A673 (cell line): Measurements from ENCODE around the gene KLHL14. TPM values are rescaled to one million over a fixed set of nuclear protein-coding genes. Genes with fewer than 3 reads are reported as not detected.

Experiments used
- BruUV-seq: library from RNA; stranded (reverse); fragments of 400-500 nt; replicated peaks from 2 replicates; lab custom pipeline; 2021; lab: Mats Ljungman, UMichigan
- CTCF ChIA-PET: fragments of 300-600 bp; sonication (Branson Sonifier 250); formaldehyde crosslinking; loops from one replicate; lab custom pipeline; 2022; ENCODE audit warnings: antibody characterized with exemption; lab: Charles Lee
- POLR2A ChIA-PET: fragments of 300-600 bp; sonication (Branson Sonifier 250); formaldehyde crosslinking; loops from one replicate; lab custom pipeline; 2022; ENCODE audit warnings: antibody characterized with exemption; ENCODE audit not compliant: low non-redundant PET; lab: Charles Lee
- DNase-seq: peaks from one replicate; pipeline ENCODE4 v3.0.0-alpha.2; 2015; ENCODE audit warnings: low spot score
- H3K27ac ChIP-seq: fragments of 200-600 bp; sonication (generic); 2 replicates; pipeline ENCODE4 v1.5.1; 2016; ENCODE audit warnings: mixed run types, low read depth, mild to moderate bottlenecking, mixed read lengths, antibody characterized with exemption, low read length; ENCODE audit not compliant: poor library complexity, severe bottlenecking
- H3K27me3 ChIP-seq: fragments of 200-600 bp; sonication (generic); replicated peaks from 2 replicates; pipeline ENCODE4 v1.6.1; 2017; ENCODE audit warnings: mixed run types, low read depth, mild to moderate bottlenecking, mixed read lengths, antibody characterized with exemption, low read length; ENCODE audit not compliant: insufficient read depth, poor library complexity
- H3K36me3 ChIP-seq: fragments of 200-600 bp; sonication (generic); 2 replicates; pipeline ENCODE4 v1.6.1; 2016; ENCODE audit warnings: mixed run types, mild to moderate bottlenecking, mixed read lengths, antibody characterized with exemption, low read length; ENCODE audit not compliant: insufficient read depth, poor library complexity, severe bottlenecking
- H3K4me1 ChIP-seq: fragments of 200-600 bp; sonication (generic); 2 replicates; pipeline ENCODE4 v1.6.1; 2017; ENCODE audit warnings: mixed run types, mild to moderate bottlenecking, mixed read lengths, antibody characterized with exemption, low read length; ENCODE audit not compliant: insufficient read depth, poor library complexity, severe bottlenecking
- H3K4me3 ChIP-seq: fragments of 200-600 bp; sonication (generic); 2 replicates; pipeline ENCODE4 v1.5.1; 2016; ENCODE audit warnings: low read depth, mixed run types, mild to moderate bottlenecking, mixed read lengths, low read length; ENCODE audit not compliant: poor library complexity, severe bottlenecking
- H3K9me3 ChIP-seq: fragments of 200-600 bp; sonication (generic); 2 replicates; pipeline ENCODE4 v1.6.1; 2016; ENCODE audit warnings: mixed run types, low read depth, mild to moderate bottlenecking, mixed read lengths, antibody characterized with exemption, low read length; ENCODE audit not compliant: poor library complexity, severe bottlenecking
- EZH2 ChIP-seq: fragments of 200-600 bp; sonication (generic); IDR thresholded peaks from 2 replicates; pipeline ENCODE4 v1.6.1; 2017; ENCODE audit warnings: borderline replicate concordance, low read depth, mild to moderate bottlenecking, mixed read lengths, antibody characterized with exemption, low read length; ENCODE audit not compliant: poor library complexity, severe bottlenecking
- intact Hi-C: fragments of 100-400 bp; cut with micrococcal nuclease; formaldehyde crosslinking; loops from one replicate; pipeline ENCODE4 v1.10.0; 2022; ENCODE audit not compliant: unreplicated experiment
- total RNA-seq: library from RNA; stranded (reverse); gene quantifications from 2 replicates; pipeline ENCODE4 v1.2.3, GENCODE V29; 2021
- TF ChIP-seq, protein P1 (sequence below): fragments of 300-800, 200-600 bp; sonication (generic); conservative IDR thresholded peaks from 2 replicates; pipeline ENCODE4 v1.5.1; 2017; ENCODE audit warnings: low read depth, mild to moderate bottlenecking, antibody characterized with exemption, low read length, moderate library complexity, mixed read lengths

Gene KLHL14
- total RNA-seq, 1 experiment from 2014 or later: 2.3 TPM

GRCh38 chr18:32717126-32717525 is 55.7 kb downstream of the KLHL14 start:
- intact Hi-C loops: no loop called here
- BruUV-seq: no TSS peak
- no peaks in the 10 kb centered on the region for H3K36me3 ChIP-seq
- ChIA-PET CTCF (no interaction called here), POLR2A (no interaction called here)
- no peaks in the 10 kb centered on the region for H3K9me3 ChIP-seq
- no peak overlapping the region for H3K27ac ChIP-seq
- no peak overlapping the region for H3K4me3 ChIP-seq
- no peaks in the 10 kb centered on the region for H3K4me1 ChIP-seq
- TF ChIP-seq, protein P1, sequence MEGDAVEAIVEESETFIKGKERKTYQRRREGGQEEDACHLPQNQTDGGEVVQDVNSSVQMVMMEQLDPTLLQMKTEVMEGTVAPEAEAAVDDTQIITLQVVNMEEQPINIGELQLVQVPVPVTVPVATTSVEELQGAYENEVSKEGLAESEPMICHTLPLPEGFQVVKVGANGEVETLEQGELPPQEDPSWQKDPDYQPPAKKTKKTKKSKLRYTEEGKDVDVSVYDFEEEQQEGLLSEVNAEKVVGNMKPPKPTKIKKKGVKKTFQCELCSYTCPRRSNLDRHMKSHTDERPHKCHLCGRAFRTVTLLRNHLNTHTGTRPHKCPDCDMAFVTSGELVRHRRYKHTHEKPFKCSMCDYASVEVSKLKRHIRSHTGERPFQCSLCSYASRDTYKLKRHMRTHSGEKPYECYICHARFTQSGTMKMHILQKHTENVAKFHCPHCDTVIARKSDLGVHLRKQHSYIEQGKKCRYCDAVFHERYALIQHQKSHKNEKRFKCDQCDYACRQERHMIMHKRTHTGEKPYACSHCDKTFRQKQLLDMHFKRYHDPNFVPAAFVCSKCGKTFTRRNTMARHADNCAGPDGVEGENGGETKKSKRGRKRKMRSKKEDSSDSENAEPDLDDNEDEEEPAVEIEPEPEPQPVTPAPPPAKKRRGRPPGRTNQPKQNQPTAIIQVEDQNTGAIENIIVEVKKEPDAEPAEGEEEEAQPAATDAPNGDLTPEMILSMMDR: no peak
- TF ChIP-seq EZH2: no peak
- no peaks in the 10 kb centered on the region for H3K27me3 ChIP-seq
- no peak for DNase-seq

DNA sequence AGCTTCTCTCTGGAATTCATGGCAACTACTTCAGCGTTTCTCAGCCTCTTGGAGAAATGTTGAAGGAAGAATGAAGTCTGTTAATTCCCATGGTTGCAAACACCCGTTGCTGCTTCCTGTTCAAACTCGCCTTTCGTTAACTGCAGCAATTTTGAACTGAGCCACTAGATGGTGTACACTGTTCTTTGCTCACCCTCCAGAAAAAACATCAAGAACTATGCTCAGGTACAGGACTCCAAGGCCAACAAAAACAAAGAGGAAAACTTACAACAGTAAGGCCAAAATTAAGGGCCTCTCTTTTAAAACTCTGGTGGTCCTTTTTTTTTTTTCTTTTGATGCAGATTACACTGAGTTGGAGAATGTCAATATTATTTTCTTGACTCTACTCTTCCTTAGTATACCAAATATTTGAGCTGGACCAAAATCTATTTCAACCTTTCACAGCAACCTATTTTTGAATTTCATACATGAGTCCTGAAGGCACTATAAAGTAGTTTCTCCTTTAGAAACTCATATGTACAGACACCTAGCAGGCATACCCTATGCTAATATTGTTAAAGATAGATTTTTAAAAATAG is 58.2 kb downstream of the KLHL14 start:
- ChIA-PET CTCF (interaction anchor here (0.6 to 0.7 kb wide), 4 partner anchors 46 to 1903 kb away, joined by 3 to 7 read pairs (median 4); no protein-coding TSS in a partner anchor), POLR2A (no interaction called here)
- no TSS peak for BruUV-seq
- intact Hi-C loops: loop anchor here (2.0 to 5.0 kb wide), 2 partner anchors 208 to 486 kb away; no protein-coding TSS in a partner anchor
- no peak overlapping the region for H3K4me3 ChIP-seq
- H3K4me1 ChIP-seq: no peaks in the 10 kb centered on the region
- H3K27ac ChIP-seq: no peak overlapping the region
- peak; percentile 82 for DNase-seq
- no peaks in the 10 kb centered on the region for H3K27me3 ChIP-seq
- no peaks in the 10 kb centered on the region for H3K9me3 ChIP-seq
- no peaks in the 10 kb centered on the region for H3K36me3 ChIP-seq
- TF ChIP-seq, protein P1: peak; percentile 86
- TF ChIP-seq EZH2: no peak

- no TSS peak for BruUV-seq
- intact Hi-C loops: loop anchor here (5.0 kb wide), 1 partner anchor 209 kb away; no protein-coding TSS in a partner anchor
- H3K4me3 ChIP-seq: no peak overlapping the region
- H3K9me3 ChIP-seq: no peaks in the 10 kb centered on the region
- TF ChIP-seq EZH2: no peak
- ChIA-PET POLR2A (no interaction called here), CTCF (no interaction called here)
- no peaks in the 10 kb centered on the region for H3K36me3 ChIP-seq
- H3K27me3 ChIP-seq: no peaks in the 10 kb centered on the region
- no peak overlapping the region for H3K27ac ChIP-seq
- DNase-seq: no peak
- H3K4me1 ChIP-seq: no peaks in the 10 kb centered on the region
These were observed 60.0 kb downstream of the KLHL14 start for GRCh38 chr18:32712860-32713259.

- POLR2A ChIA-PET: no interaction called here
- intact Hi-C loops: loop anchor here (5.0 kb wide), 1 partner anchor 210 kb away; no protein-coding TSS in a partner anchor
These were observed 61.0 kb downstream of the KLHL14 start for GRCh38 chr18:32711862-32712261.

More at GRCh38 chr18:32711862-32712261, 61.0 kb downstream of the KLHL14 start:
- Histone ChIP-seq H3K4me1 (no peaks in the 10 kb centered on the region), H3K4me3 (no peak overlapping the region), H3K9me3 (no peaks in the 10 kb centered on the region), H3K27ac (no peak overlapping the region), H3K27me3 (no peaks in the 10 kb centered on the region), H3K36me3 (no peaks in the 10 kb centered on the region)
- no peak for DNase-seq
- no peak for TF ChIP-seq EZH2
- TF ChIP-seq, protein P1: no peak
- CTCF ChIA-PET: no interaction called here
- BruUV-seq: no TSS peak
